GM23338 (cell line): ENCODE results near the gene SLAMF6. TPM values are rescaled to one million over a fixed set of nuclear protein-coding genes. Genes with fewer than 3 reads are reported as not detected.
A peak's percentile ranks its signal among the peaks of the same experiment; 100 is the strongest.

ENCODE experiments used
- ATAC-seq: fragments of 200-7000 bp; cut with Tn5 transposase; 3 replicates; pipeline ENCODE4 v1.9.1; 2020
- DNase-seq: peaks from one replicate; pipeline ENCODE4 v3.0.0-alpha.2; 2015; ENCODE audit warnings: low spot score
- H2AFZ ChIP-seq: fragments of 200-600 bp; sonication (generic); 2 replicates; pipeline ENCODE4 v1.8.0; 2016; ENCODE audit warnings: antibody characterized with exemption, mild to moderate bottlenecking, moderate library complexity
- H3F3A ChIP-seq: fragments of 200-600 bp; sonication (generic); replicated peaks from 2 replicates; pipeline ENCODE4 v1.8.0; 2017; ENCODE audit warnings: antibody characterized with exemption, mixed run types, low read depth
- H3K27ac ChIP-seq: fragments of 200-600 bp; sonication (generic); 2 replicates; pipeline ENCODE4 v1.6.1; 2016; ENCODE audit warnings: low read depth
- H3K27me3 ChIP-seq: fragments of 200-600 bp; sonication (generic); 2 replicates; pipeline ENCODE4 v1.8.0; 2016; ENCODE audit warnings: mild to moderate bottlenecking, mixed run types, moderate library complexity; ENCODE audit not compliant: insufficient read depth
- H3K36me3 ChIP-seq: fragments of 200-600 bp; sonication (generic); 2 replicates; pipeline ENCODE4 v1.8.0; 2016; ENCODE audit warnings: mild to moderate bottlenecking; ENCODE audit not compliant: insufficient read depth
- H3K4me1 ChIP-seq: fragments of 200-600 bp; sonication (generic); 2 replicates; pipeline ENCODE4 v1.8.0; 2016; ENCODE audit warnings: mild to moderate bottlenecking, moderate library complexity; ENCODE audit not compliant: insufficient read depth
- H3K4me2 ChIP-seq: fragments of 200-600 bp; sonication (generic); 2 replicates; pipeline ENCODE4 v1.7.1; 2017; ENCODE audit warnings: mixed run types
- H3K4me3 ChIP-seq: fragments of 200-600 bp; sonication (generic); 2 replicates; pipeline ENCODE4 v1.6.1; 2016; ENCODE audit warnings: mixed run types
- H3K79me2 ChIP-seq: fragments of 200-600 bp; sonication (generic); replicated peaks from 2 replicates; pipeline ENCODE4 v1.8.0; 2017; ENCODE audit warnings: mild to moderate bottlenecking; ENCODE audit not compliant: insufficient read depth
- H3K9me2 ChIP-seq: fragments of 200-600 bp; sonication (generic); 2 replicates; pipeline ENCODE4 v1.8.0; 2017; ENCODE audit not compliant: insufficient read depth
- H4K20me1 ChIP-seq: fragments of 200-600 bp; sonication (generic); replicated peaks from 2 replicates; pipeline ENCODE4 v1.8.0; 2017; ENCODE audit warnings: mild to moderate bottlenecking; ENCODE audit not compliant: insufficient read depth
- H3K27ac Mint-ChIP-seq: 2 replicates; pipeline ENCODE4 v1.8.0; 2020; ENCODE audit warnings: inconsistent platforms, mild to moderate bottlenecking, moderate library complexity, mixed read lengths
- H3K27me3 Mint-ChIP-seq: 3 replicates; pipeline ENCODE4 v1.8.0; 2022; ENCODE audit warnings: low read depth, mild to moderate bottlenecking, moderate library complexity, mixed read lengths, inconsistent platforms; ENCODE audit not compliant: insufficient read depth, poor library complexity
- H3K36me3 Mint-ChIP-seq: 3 replicates; pipeline ENCODE4 v1.8.0; 2021; ENCODE audit warnings: low read depth, mild to moderate bottlenecking, inconsistent platforms, moderate library complexity, mixed read lengths
- H3K4me1 Mint-ChIP-seq: 3 replicates; pipeline ENCODE4 v1.8.0; 2020; ENCODE audit warnings: mild to moderate bottlenecking, inconsistent platforms, mixed read lengths
- H3K4me3 Mint-ChIP-seq: 3 replicates; pipeline ENCODE4 v1.8.0; 2021; ENCODE audit warnings: moderate library complexity, mild to moderate bottlenecking, inconsistent platforms, mixed read lengths
- H3K9me3 Mint-ChIP-seq: 3 replicates; pipeline ENCODE4 v1.8.0; 2020; ENCODE audit warnings: moderate library complexity, mild to moderate bottlenecking, inconsistent platforms, mixed read lengths
- CREB1 ChIP-seq: fragments of 250-450 bp; sonication (Bioruptor Pico); IDR thresholded peaks from 2 replicates; pipeline ENCODE4 v1.5.0; 2020; ENCODE audit warnings: low read depth, mild to moderate bottlenecking, moderate library complexity
- CTCF ChIP-seq, 2 experiments: fragments of 200-600 bp in 1 of 2; sonication (generic) in 1 of 2; conservative IDR thresholded peaks; 2 replicates each; pipeline versions ENCODE4 v1.5.1 to v1.6.1; 2016 to 2017; ENCODE audit warnings: antibody characterized with exemption in 2 of 2, low read depth in 2 of 2, mild to moderate bottlenecking in 2 of 2, moderate library complexity in 1 of 2
- ETS1 ChIP-seq: IDR thresholded peaks from 2 replicates; pipeline ENCODE4 v1.6.1; 2016; ENCODE audit warnings: antibody characterized with exemption
- EZH2 ChIP-seq: fragments of 200-600 bp; sonication (generic); IDR thresholded peaks from one replicate; pipeline ENCODE4 v1.8.0; 2017; ENCODE audit warnings: antibody characterized with exemption, mild to moderate bottlenecking, low read depth; ENCODE audit not compliant: unreplicated experiment
- EZH2phosphoT487 ChIP-seq: fragments of 200-600 bp; sonication (generic); IDR thresholded peaks from one replicate; pipeline ENCODE4 v1.8.1; 2018; ENCODE audit warnings: antibody characterized with exemption; ENCODE audit not compliant: unreplicated experiment
- NANOG ChIP-seq: IDR thresholded peaks from 2 replicates; pipeline ENCODE4 v1.6.1; 2016; ENCODE audit warnings: antibody characterized with exemption, borderline replicate concordance
- STAT1 ChIP-seq: IDR thresholded peaks from one replicate; pipeline ENCODE4 v1.6.1; 2016; ENCODE audit warnings: antibody characterized with exemption; ENCODE audit not compliant: unreplicated experiment
- ZNF114 ChIP-seq: fragments of 250-450 bp; sonication (Bioruptor Pico); IDR thresholded peaks from 2 replicates; pipeline ENCODE4 v1.5.0; 2020; ENCODE audit warnings: mild to moderate bottlenecking, moderate library complexity
- ZNF331 ChIP-seq: fragments of 250-450 bp; sonication (Bioruptor Pico); IDR thresholded peaks from 2 replicates; pipeline ENCODE4 v1.5.0; 2020; ENCODE audit warnings: low read depth, mild to moderate bottlenecking, moderate library complexity
- polyA plus RNA-seq: library from polyadenylated mRNA; unstranded; fragments of >200 nt; fragmentation: Nextera tagmentation; extraction: Ambion mirVana; gene quantifications from 2 replicates; pipeline ENCODE4 v1.2.1, GENCODE V29; 2016
- total RNA-seq: library from RNA; depleted of rRNA; stranded (reverse); fragments of >200 nt; shearing (Covaris generic); gene quantifications from 2 replicates; pipeline ENCODE4 v1.2.3, GENCODE V29; 2014
- TF ChIP-seq, protein P1 (sequence below): IDR thresholded peaks from one replicate; pipeline ENCODE4 v1.6.1; 2018; ENCODE audit warnings: antibody characterized with exemption; ENCODE audit not compliant: unreplicated experiment

The SLAMF6 gene
- total and polyA plus RNA-seq, 2 experiments from 2014 or later, result not detected

GRCh38 chr1:160541622-160542302 is 18.7 kb upstream of the SLAMF6 start:
- Mint-ChIP-seq H3K4me1 (no peaks in the 10 kb centered on the region), H3K9me3 (no peaks in the 10 kb centered on the region), H3K36me3 (no peaks in the 10 kb centered on the region), H3K4me3 (no peak overlapping the region), H3K27ac (no peak overlapping the region), H3K27me3 (peaks cover 4% of the 10 kb centered on the region)
- Histone ChIP-seq H4K20me1 (no peaks in the 10 kb centered on the region), H3F3A (no peaks in the 10 kb centered on the region), H3K79me2 (no peaks in the 10 kb centered on the region), H3K4me2 (no peak overlapping the region), H3K4me1 (no peaks in the 10 kb centered on the region), H3K27ac (no peak overlapping the region), H3K4me3 (no peak overlapping the region), H3K9me2 (peaks cover 3% of the 10 kb centered on the region; the same call in 1 of the 2 replicates), H3K27me3 (no peaks in the 10 kb centered on the region), H3K36me3 (no peaks in the 10 kb centered on the region), H2AFZ (no peak overlapping the region)
- no peak for ATAC-seq
- no peak for DNase-seq
- TF ChIP-seq CTCF (conservative IDR thresholded peaks at IDR 0.05; ENCODE audit: low read depth in 2 of 2) (no peak), EZH2phosphoT487 (no peak), ETS1 (no peak), EZH2 (no peak), STAT1 (no peak)
- TF ChIP-seq, protein P1, sequence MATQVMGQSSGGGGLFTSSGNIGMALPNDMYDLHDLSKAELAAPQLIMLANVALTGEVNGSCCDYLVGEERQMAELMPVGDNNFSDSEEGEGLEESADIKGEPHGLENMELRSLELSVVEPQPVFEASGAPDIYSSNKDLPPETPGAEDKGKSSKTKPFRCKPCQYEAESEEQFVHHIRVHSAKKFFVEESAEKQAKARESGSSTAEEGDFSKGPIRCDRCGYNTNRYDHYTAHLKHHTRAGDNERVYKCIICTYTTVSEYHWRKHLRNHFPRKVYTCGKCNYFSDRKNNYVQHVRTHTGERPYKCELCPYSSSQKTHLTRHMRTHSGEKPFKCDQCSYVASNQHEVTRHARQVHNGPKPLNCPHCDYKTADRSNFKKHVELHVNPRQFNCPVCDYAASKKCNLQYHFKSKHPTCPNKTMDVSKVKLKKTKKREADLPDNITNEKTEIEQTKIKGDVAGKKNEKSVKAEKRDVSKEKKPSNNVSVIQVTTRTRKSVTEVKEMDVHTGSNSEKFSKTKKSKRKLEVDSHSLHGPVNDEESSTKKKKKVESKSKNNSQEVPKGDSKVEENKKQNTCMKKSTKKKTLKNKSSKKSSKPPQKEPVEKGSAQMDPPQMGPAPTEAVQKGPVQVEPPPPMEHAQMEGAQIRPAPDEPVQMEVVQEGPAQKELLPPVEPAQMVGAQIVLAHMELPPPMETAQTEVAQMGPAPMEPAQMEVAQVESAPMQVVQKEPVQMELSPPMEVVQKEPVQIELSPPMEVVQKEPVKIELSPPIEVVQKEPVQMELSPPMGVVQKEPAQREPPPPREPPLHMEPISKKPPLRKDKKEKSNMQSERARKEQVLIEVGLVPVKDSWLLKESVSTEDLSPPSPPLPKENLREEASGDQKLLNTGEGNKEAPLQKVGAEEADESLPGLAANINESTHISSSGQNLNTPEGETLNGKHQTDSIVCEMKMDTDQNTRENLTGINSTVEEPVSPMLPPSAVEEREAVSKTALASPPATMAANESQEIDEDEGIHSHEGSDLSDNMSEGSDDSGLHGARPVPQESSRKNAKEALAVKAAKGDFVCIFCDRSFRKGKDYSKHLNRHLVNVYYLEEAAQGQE, result no peak

- Mint-ChIP-seq H3K4me1 (no peaks in the 10 kb centered on the region), H3K36me3 (no peaks in the 10 kb centered on the region), H3K27ac (no peak overlapping the region), H3K9me3 (no peaks in the 10 kb centered on the region; the same call in 2 of the 3 replicates), H3K27me3 (no peaks in the 10 kb centered on the region), H3K4me3 (no peak overlapping the region)
- Histone ChIP-seq H4K20me1 (no peaks in the 10 kb centered on the region), H3K4me2 (no peak overlapping the region), H3K79me2 (no peaks in the 10 kb centered on the region), H3F3A (no peaks in the 10 kb centered on the region), H3K4me1 (no peaks in the 10 kb centered on the region), H3K9me2 (peaks cover 3% of the 10 kb centered on the region; the same call in 1 of the 2 replicates), H2AFZ (peak overlapping the region; percentile 92; the same call in 1 of the 2 replicates), H3K27ac (no peak overlapping the region), H3K4me3 (no peak overlapping the region), H3K36me3 (no peaks in the 10 kb centered on the region), H3K27me3 (no peaks in the 10 kb centered on the region)
- ATAC-seq, result no peak
- DNase-seq, result no peak
- TF ChIP-seq ZNF114 (CRISPR knock-in tag) (no peak), ETS1 (no peak), ZNF331 (CRISPR knock-in tag) (no peak), EZH2phosphoT487 (no peak), EZH2 (no peak), STAT1 (no peak), CREB1 (no peak), CTCF (conservative IDR thresholded peaks at IDR 0.05; ENCODE audit: low read depth in 2 of 2) (no peak), NANOG (no peak)
Measured at GRCh38 chr1:160540859-160541233, 17.8 kb upstream of the SLAMF6 start.
